Caco-2 (cell line): ENCODE results near the gene BPTF. TPM values are rescaled to one million over a fixed set of nuclear protein-coding genes. Genes with fewer than 3 reads are reported as not detected.

ENCODE experiments used
- BruUV-seq: library from RNA; stranded (reverse); fragments of 400-500 nt; replicated peaks from 2 replicates; lab custom pipeline; 2021; lab: Mats Ljungman, UMichigan
- CTCF ChIA-PET: fragments of 300-600 bp; sonication (Branson Sonifier 250); formaldehyde crosslinking; loops from one replicate; lab custom pipeline; 2022; ENCODE audit warnings: antibody characterized with exemption; lab: Charles Lee
- POLR2A ChIA-PET: fragments of 300-600 bp; sonication (Branson Sonifier 250); formaldehyde crosslinking; loops from one replicate; lab custom pipeline; 2022; ENCODE audit warnings: antibody characterized with exemption; lab: Charles Lee
- DNase-seq, 2 experiments: peaks; one replicate each; pipeline versions ENCODE4 v3.0.0 to v3.0.0-alpha.2; 2020 to 2022
- H3K27me3 ChIP-seq: replicated peaks from 2 replicates; pipeline ENCODE4 v1.6.0; 2011; ENCODE audit warnings: low read length; ENCODE audit not compliant: control insufficient read depth, insufficient read depth
- H3K36me3 ChIP-seq: 2 replicates; pipeline ENCODE4 v1.5.1; 2011; ENCODE audit warnings: low read length; ENCODE audit not compliant: control insufficient read depth, insufficient read depth
- H3K4me1 ChIP-seq: fragments of 250-450 bp; sonication (Bioruptor Pico); 2 replicates; pipeline ENCODE4 v1.5.1; 2020; ENCODE audit warnings: mild to moderate bottlenecking
- H3K4me3 ChIP-seq: 2 replicates; pipeline ENCODE4 v1.5.1; 2011; ENCODE audit warnings: low read depth, mild to moderate bottlenecking, control low read depth, low read length
- H3K9me3 ChIP-seq: fragments of 250-450 bp; sonication (Bioruptor Pico); 2 replicates; pipeline ENCODE4 v1.5.1; 2020; ENCODE audit warnings: mild to moderate bottlenecking, moderate library complexity
- H3K27ac Mint-ChIP-seq: one replicate; pipeline ENCODE4 v1.8.0; 2022; ENCODE audit warnings: mixed read lengths; ENCODE audit not compliant: unreplicated experiment
- H3K27me3 Mint-ChIP-seq: one replicate; pipeline ENCODE4 v1.8.0; 2022; ENCODE audit warnings: mixed read lengths; ENCODE audit not compliant: insufficient read depth, unreplicated experiment
- H3K36me3 Mint-ChIP-seq: one replicate; pipeline ENCODE4 v1.8.0; 2022; ENCODE audit warnings: mild to moderate bottlenecking, mixed read lengths; ENCODE audit not compliant: insufficient read depth, unreplicated experiment
- H3K4me1 Mint-ChIP-seq: one replicate; pipeline ENCODE4 v1.8.0; 2022; ENCODE audit warnings: low read depth, mixed read lengths; ENCODE audit not compliant: unreplicated experiment
- H3K4me3 Mint-ChIP-seq: one replicate; pipeline ENCODE4 v1.8.0; 2022; ENCODE audit warnings: mild to moderate bottlenecking, moderate library complexity, mixed read lengths; ENCODE audit not compliant: unreplicated experiment
- H3K9me3 Mint-ChIP-seq: one replicate; pipeline ENCODE4 v1.8.0; 2022; ENCODE audit warnings: mixed read lengths; ENCODE audit not compliant: unreplicated experiment
- CTCF ChIP-seq, 2 experiments: fragments of 200-600 bp in 1 of 2; IDR thresholded peaks; 1 replicate in 1 of 2; 2 replicates in 1 of 2; pipeline versions ENCODE4 v1.5.1 to v1.8.0; 2011 to 2022; ENCODE audit warnings: antibody characterized with exemption in 1 of 2, control low read depth in 1 of 2, inconsistent platforms in 1 of 2, low read depth in 1 of 2, low read length in 1 of 2, mild to moderate bottlenecking in 1 of 2, moderate library complexity in 1 of 2; ENCODE audit not compliant: insufficient read depth in 1 of 2, severe bottlenecking in 1 of 2, unreplicated experiment in 1 of 2
- intact Hi-C: fragments of 100-400 bp; cut with micrococcal nuclease; formaldehyde crosslinking; loops from one replicate; pipeline ENCODE4 v1.10.0; 2022; ENCODE audit not compliant: unreplicated experiment
- total RNA-seq: library from RNA; stranded (reverse); gene quantifications from 2 replicates; pipeline ENCODE4 v1.2.3, GENCODE V29; 2022

BPTF gene
- total RNA-seq, 1 experiment from 2014 or later: 101 TPM

- no peak overlapping the region for H3K4me3 ChIP-seq
- H3K9me3 ChIP-seq: no peaks in the 10 kb centered on the region
- CTCF ChIA-PET: no interaction called here
- no peaks in the 10 kb centered on the region for H3K27me3 ChIP-seq
- no peak for TF ChIP-seq CTCF (IDR thresholded peaks at IDR 0.05; ENCODE audit: insufficient read depth in 1 of 2, low read depth in 1 of 2, low read length in 1 of 2, severe bottlenecking in 1 of 2, unreplicated experiment in 1 of 2)
- H3K27me3 Mint-ChIP-seq: no peaks in the 10 kb centered on the region
- H3K27ac Mint-ChIP-seq: no peak overlapping the region
- H3K4me1 ChIP-seq: peaks cover 6% of the 10 kb centered on the region; the same call in 1 of the 2 replicates
- no peaks in the 10 kb centered on the region for H3K36me3 ChIP-seq
- DNase-seq: no peak
- no peaks in the 10 kb centered on the region for H3K36me3 Mint-ChIP-seq
- BruUV-seq: no TSS peak
- peaks cover 15% of the 10 kb centered on the region for H3K4me1 Mint-ChIP-seq
- POLR2A ChIA-PET: no interaction called here
- no peaks in the 10 kb centered on the region for H3K9me3 Mint-ChIP-seq
- no peak overlapping the region for H3K4me3 Mint-ChIP-seq
- intact Hi-C loops: no loop called here
These were observed 173.2 kb downstream of the BPTF start for GRCh38 chr17:67998466-67998865.

GRCh38 chr17:67999291-67999911 is 174.1 kb downstream of the BPTF start:
- Histone ChIP-seq H3K27me3 (no peaks in the 10 kb centered on the region), H3K4me1 (peaks cover 6% of the 10 kb centered on the region; the same call in 1 of the 2 replicates), H3K36me3 (no peaks in the 10 kb centered on the region), H3K4me3 (no peak overlapping the region), H3K9me3 (no peaks in the 10 kb centered on the region)
- no peak for TF ChIP-seq CTCF (IDR thresholded peaks at IDR 0.05; ENCODE audit: insufficient read depth in 1 of 2, low read depth in 1 of 2, low read length in 1 of 2, severe bottlenecking in 1 of 2, unreplicated experiment in 1 of 2)
- no peak for DNase-seq
- no TSS peak for BruUV-seq
- POLR2A ChIA-PET: no interaction called here
- intact Hi-C loops: no loop called here
- H3K4me3 Mint-ChIP-seq: no peak overlapping the region
- H3K36me3 Mint-ChIP-seq: no peaks in the 10 kb centered on the region
- H3K4me1 Mint-ChIP-seq: peaks cover 11% of the 10 kb centered on the region
- no peaks in the 10 kb centered on the region for H3K9me3 Mint-ChIP-seq
- no peak overlapping the region for H3K27ac Mint-ChIP-seq
- CTCF ChIA-PET: no interaction called here
- no peaks in the 10 kb centered on the region for H3K27me3 Mint-ChIP-seq

DNA sequence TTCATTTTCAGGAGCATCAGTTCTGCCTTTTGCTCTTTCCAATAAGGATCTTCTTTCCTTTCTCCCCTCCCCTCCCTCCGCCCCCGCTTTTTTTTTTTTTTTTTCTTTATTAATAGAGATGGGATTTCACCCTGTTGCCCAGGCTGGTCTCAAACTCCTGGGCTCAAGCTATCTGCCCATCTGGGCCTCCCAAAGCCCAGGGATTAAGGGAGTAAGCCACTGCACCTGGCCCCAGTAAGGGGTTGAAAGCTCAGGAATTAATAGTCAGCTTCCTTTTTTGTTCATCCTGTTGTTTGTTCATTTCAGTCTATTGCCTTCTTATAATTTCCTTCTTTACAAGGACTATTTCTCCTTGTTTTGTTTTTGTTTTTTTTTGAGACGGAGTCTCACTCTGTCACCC is 178.9 kb downstream of the BPTF start:
- no peaks in the 10 kb centered on the region for H3K4me1 ChIP-seq
- no peak overlapping the region for H3K27ac Mint-ChIP-seq
- no peaks in the 10 kb centered on the region for H3K36me3 ChIP-seq
- DNase-seq: no peak
- intact Hi-C loops: no loop called here
- POLR2A ChIA-PET: no interaction called here
- H3K9me3 ChIP-seq: no peaks in the 10 kb centered on the region
- TF ChIP-seq CTCF (IDR thresholded peaks at IDR 0.05; ENCODE audit: insufficient read depth in 1 of 2, low read depth in 1 of 2, low read length in 1 of 2, severe bottlenecking in 1 of 2, unreplicated experiment in 1 of 2): no peak
- H3K4me1 Mint-ChIP-seq: no peaks in the 10 kb centered on the region
- H3K27me3 ChIP-seq: no peaks in the 10 kb centered on the region
- H3K36me3 Mint-ChIP-seq: no peaks in the 10 kb centered on the region
- CTCF ChIA-PET: interaction anchor here (0.6 kb wide), 1 partner anchor 20 kb away, joined by 3 read pairs; no protein-coding TSS in a partner anchor
- BruUV-seq: no TSS peak
- no peaks in the 10 kb centered on the region for H3K27me3 Mint-ChIP-seq
- no peak overlapping the region for H3K4me3 ChIP-seq
- no peak overlapping the region for H3K4me3 Mint-ChIP-seq
- no peaks in the 10 kb centered on the region for H3K9me3 Mint-ChIP-seq
